Measurements from ENCODE around the gene BLOC1S5. TPM values are rescaled to one million over a fixed set of nuclear protein-coding genes. Genes with fewer than 3 reads are reported as not detected.
A peak's percentile ranks its signal among the peaks of the same experiment; 100 is the strongest.

The BLOC1S5 gene
- total and polyA plus RNA-seq, 9 of the 15 experiments (the other 6 are each of a cell fraction or from before 2014, with no cell fraction given), result 8.5 to 41.0 (median 27.7) TPM

- TF ChIP-seq HES1 (IDR thresholded peaks at IDR 0.05; ENCODE audit: low read depth) (peak; percentile 91), SMARCC2 (IDR thresholded peaks at IDR 0.05; ENCODE audit: low read depth) (peak; percentile 97), REST (IDR thresholded peaks at IDR 0.05; ENCODE audit: borderline replicate concordance) (peak; percentile 44; the same call in 1 of the 2 replicates), REST (CRISPR knock-in tag; IDR thresholded peaks at IDR 0.05; ENCODE audit: low read depth) (no peak), DACH1 (IDR thresholded peaks at IDR 0.05; ENCODE audit: partially characterized antibody) (peak; percentile 43), FOXK1 (CRISPR knock-in tag; IDR thresholded peaks at IDR 0.05; ENCODE audit: borderline replicate concordance) (peak; percentile 57; the same call in 1 of the 2 replicates), ASH1L (IDR thresholded peaks at IDR 0.05; ENCODE audit: borderline replicate concordance, low read depth, partially characterized antibody) (no peak), MTA2 (IDR thresholded peaks at IDR 0.05; ENCODE audit: low read depth) (peak; percentile 75), MTF1 (CRISPR knock-in tag; IDR thresholded peaks at IDR 0.05; ENCODE audit: borderline replicate concordance) (no peak), SMARCE1 (IDR thresholded peaks at IDR 0.05) (peak; percentile 99), ADNP (tag; IDR thresholded peaks at IDR 0.05) (peak; percentile 53; the same call in 1 of the 2 replicates), HLTF (IDR thresholded peaks at IDR 0.05) (no peak; the same call in 1 of the 2 replicates)
Observed at GRCh38 chr6:7974938-7975763, 89.0 kb downstream of the BLOC1S5 start (continued).
